ENCODE measurements around the gene LGR6. TPM values are rescaled to one million over a fixed set of nuclear protein-coding genes. Genes with fewer than 3 reads are reported as not detected.

Gene LGR6
- total RNA-seq, 1 experiment from 2014 or later = 0.15 TPM

DNA sequence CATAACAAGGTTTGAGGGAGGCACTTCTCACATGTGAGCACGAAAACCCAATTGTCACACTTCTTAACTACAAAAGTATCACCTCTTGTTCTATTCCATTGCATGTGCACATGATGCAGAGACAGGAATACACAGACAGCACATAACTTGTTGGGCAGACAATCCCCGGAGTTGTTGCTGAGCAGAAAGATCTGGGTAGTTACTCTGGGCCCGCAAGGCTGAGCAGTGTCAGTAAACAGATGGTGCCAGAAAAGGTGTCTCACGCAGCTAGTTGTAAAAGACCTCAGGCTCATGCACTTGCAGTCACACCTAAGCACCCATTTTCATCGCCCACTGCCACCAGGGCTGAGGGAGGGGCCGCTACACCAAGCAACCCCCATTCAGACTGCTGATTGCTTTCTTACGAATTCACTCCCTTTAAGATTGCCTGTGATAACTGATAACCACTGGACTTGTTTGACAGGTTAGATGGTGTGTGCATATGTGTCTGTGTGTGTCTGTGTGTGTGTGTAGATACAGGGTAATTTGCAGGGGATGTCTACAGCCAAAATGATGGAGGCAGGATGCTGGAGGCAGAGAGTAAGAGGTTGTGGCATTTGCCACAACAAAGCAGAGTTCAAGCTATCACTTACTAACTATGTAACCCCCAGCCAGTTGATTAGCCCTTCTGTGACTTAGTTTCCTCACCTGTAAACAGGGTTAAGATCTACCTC is 4.2 kb downstream of the LGR6 start:
- DNase-seq (ENCODE audit: extremely low read depth, low read depth) = no peak

GRCh38 chr1:202198366-202198724 is 4.7 kb downstream of the LGR6 start:
- DNase-seq (ENCODE audit: extremely low read depth, low read depth) = no peak

- no peak for DNase-seq (ENCODE audit: extremely low read depth, low read depth)
Observed at GRCh38 chr1:202199040-202199889, 5.7 kb downstream of the LGR6 start.

- no peak for DNase-seq (ENCODE audit: extremely low read depth, low read depth)
Observed at GRCh38 chr1:202200112-202200548, 6.5 kb downstream of the LGR6 start.

DNA sequence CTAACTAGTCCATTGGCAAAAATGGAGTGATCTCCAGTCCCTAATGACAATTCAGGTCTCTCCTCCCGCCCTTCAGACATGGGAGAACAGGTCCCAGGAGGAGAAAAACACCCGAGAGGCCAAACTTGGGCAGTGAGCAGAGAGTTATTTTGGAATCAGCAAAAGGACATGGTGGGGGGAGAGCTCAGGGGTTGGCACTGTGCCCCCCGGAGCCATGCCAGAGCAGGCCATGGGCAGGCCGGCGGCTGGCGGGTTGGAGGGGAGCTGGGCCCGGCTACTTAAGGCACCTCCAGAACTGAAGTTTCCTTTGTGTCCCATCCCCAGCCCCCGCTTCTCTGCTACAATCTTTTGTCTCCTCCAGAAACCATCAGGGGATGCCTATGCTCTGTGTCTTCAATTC is 7.1 kb downstream of the LGR6 start:
- DNase-seq (ENCODE audit: extremely low read depth, low read depth) = no peak

- DNase-seq (ENCODE audit: extremely low read depth, low read depth) = no peak
Observed at GRCh38 chr1:202201266-202201665, 7.7 kb downstream of the LGR6 start.

GRCh38 chr1:202201971-202202370 is 8.4 kb downstream of the LGR6 start:
- no peak for DNase-seq (ENCODE audit: extremely low read depth, low read depth)

DNA sequence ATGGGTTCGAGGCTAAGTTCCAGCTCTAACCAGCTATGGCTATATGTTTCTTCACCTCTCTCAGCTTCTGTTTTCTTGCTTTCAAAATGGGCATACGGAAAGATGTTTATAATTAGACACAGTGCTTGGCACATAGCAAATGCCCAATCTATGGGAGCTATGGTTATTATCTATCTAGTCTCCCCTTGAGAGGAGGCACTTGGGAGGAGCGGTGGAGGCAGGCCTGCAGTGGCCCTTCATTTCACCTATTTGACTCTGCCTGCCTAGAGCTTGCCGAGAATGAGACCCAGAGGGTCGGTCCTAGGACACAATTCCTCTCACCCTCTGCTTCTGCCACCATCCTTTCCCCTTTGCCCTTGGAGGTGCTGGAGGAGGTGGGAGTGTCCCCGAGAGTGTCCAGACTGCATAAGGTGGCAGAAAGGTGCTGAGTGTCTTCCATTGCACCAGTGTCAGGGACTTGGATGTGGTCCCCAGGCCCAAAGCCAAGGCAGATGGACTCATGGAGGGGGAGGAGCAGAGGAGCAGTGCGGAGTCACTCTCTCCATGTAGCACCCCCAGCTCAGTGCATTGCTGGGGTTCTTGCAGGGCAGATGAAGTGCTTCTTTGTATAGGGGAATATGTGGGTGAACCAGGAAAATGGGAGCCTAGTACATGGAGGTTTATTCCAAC is 9.0 kb downstream of the LGR6 start:
- DNase-seq (ENCODE audit: extremely low read depth, low read depth) = no peak

GRCh38 chr1:202203238-202204039 is 9.8 kb downstream of the LGR6 start:
- no peak for DNase-seq (ENCODE audit: extremely low read depth, low read depth)

DNA sequence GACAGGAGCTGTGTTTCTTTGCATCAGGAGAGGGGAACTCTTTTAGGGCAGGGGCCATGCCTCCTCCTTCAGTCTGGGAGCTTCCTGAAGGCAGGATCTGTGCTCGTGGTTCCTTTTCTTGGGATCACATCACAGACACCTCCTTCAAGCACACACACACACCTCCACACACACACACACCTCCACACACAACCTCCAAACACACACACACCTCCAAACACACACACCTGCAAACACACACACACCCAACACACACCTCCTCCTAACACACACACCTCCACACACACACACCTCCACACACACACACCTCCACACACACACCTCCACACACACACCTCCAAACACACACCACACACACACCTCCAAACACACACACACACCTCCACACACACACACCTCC is 10.5 kb downstream of the LGR6 start:
- DNase-seq (ENCODE audit: extremely low read depth, low read depth) = no peak

DNA sequence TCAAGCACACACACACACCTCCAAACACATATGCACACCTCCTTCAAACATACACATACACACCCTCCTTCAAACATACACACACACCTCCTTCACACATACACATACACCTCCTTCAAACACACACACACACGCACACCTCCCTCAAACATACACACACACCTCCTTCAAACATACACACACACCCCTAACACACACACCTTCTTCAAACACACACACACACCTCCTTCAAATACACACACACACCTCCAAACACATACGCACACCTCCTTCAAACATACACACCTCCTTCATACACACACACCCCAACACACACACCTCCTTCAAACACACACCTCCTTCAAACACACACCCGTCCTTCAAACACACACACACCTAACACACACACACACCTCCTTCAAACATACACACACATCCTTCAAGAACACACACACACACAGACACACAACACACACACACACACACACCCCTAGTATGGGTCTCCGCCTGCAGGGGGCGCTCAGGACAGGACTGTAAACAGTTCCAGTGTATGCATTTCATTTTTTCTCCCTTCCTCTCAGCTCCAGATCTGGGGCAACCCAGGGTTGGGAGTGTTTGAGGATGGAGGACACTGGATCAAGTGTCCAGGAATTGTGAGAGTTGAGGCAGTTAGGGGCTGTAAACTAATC is 12.1 kb downstream of the LGR6 start:
- no peak for DNase-seq (ENCODE audit: extremely low read depth, low read depth)

DNA sequence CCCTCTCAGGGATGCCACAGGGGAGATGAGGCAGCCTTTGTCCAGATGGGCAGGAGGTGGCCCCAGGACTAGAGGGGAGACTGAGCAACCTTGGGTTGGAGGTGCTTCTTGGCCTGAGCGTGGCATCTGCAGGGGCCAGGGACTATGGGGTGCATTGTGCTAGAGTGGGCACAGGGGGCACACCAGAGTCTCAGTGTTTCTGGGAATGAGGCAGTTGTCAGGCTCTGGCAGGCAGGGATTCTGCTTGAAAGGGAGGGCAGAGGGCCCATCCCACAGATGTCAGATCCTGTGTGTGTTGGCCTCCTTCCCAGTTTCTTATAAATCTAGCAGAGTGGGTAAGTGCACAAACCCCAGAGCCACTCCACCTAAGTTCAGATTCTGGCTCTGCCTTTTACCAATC is 13.7 kb downstream of the LGR6 start:
- DNase-seq (ENCODE audit: extremely low read depth, low read depth) = no peak

- no peak for DNase-seq (ENCODE audit: extremely low read depth, low read depth)
Observed at GRCh38 chr1:202208351-202208857, 14.8 kb downstream of the LGR6 start.

DNA sequence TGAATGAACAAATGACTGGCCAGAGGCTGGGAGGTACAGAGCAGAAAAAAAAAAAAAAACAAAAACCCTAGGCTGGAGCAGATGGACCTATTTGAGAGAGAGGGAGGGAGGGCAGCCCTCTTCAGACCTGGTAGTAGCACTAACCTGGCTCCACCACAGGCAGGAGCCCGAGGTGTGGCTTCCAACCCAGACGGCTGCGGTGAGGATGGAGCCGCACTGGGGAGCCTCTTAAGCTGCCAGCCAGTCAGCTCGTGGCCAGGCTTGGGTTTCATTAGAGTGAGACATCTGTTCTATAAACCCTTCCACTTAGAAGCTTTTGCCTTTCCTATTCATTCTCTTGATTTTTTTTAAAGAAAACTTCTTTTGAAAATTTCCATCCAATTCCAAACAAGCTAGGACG is 16.8 kb downstream of the LGR6 start:
- DNase-seq (ENCODE audit: extremely low read depth, low read depth) = no peak

DNA sequence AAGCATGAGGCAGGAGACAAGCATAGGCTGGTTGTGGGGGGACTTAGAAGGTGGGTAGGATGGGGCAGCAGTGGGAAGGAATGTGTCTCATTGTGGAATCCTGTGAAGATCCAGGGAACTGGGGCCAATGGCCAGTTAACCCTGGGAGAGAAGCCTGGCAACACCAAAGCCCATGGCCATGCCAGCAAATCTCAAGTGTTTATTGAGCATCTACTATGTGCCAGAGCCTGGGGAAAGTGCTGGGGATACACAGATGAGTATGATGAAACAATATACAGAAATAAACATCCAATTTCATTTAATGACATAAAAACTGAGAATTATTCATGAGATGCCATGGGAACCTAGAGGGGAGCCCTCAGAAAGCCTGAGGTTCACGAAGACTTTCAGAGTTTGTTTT is 17.4 kb downstream of the LGR6 start:
- DNase-seq (ENCODE audit: extremely low read depth, low read depth) = no peak

GRCh38 chr1:202212787-202213186 is 19.2 kb downstream of the LGR6 start:
- DNase-seq (ENCODE audit: extremely low read depth, low read depth) = no peak

GRCh38 chr1:202213361-202214088 is 19.9 kb downstream of the LGR6 start:
- no peak for DNase-seq (ENCODE audit: extremely low read depth, low read depth)

- DNase-seq (ENCODE audit: extremely low read depth, low read depth) = no peak
Observed at GRCh38 chr1:202214089-202214843, 20.7 kb downstream of the LGR6 start.

Measured in NCI-H460 (cell line).